Activated T-cell treated with anti-CD3 and anti-CD28 coated beads for 48 hours (primary cell): ENCODE results near the gene KIF26A.

Experiments used
- DNase-seq: peaks from one replicate; pipeline ENCODE4 v3.0.0-alpha.2; 2020; ENCODE audit warnings: low read depth

The KIF26A gene

GRCh38 chr14:104209985-104210816 lies 71.8 kb downstream of the KIF26A start:
- no peak for DNase-seq

- no peak for DNase-seq
These were observed 72.4 kb downstream of the KIF26A start for GRCh38 chr14:104210817-104211195.

DNA sequence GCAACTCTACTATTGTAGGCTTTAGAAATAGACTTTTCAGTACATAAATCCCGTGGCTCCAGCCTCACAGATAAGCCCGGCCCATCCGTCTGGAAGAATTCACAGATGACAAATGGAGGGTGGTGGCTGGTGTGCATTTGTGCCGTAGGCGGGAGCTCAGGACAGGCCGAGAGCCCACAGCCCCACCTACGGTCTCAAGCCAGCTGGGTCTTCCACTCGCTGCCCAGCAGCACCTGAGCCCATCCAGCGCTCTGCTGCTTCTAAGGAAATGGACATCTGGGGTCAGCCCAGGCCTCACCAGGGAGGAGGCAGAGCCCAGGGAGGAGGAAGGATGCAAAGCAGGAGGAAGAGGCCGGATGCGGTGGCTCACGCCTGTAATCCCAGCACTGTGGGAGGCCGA lies 72.8 kb downstream of the KIF26A start:
- DNase-seq = no peak

GRCh38 chr14:104211741-104212140 lies 73.4 kb downstream of the KIF26A start:
- no peak for DNase-seq

GRCh38 chr14:104212206-104213095 lies 74.1 kb downstream of the KIF26A start:
- no peak for DNase-seq

- DNase-seq = no peak
These were observed 75.1 kb downstream of the KIF26A start for GRCh38 chr14:104213301-104214034.

DNA sequence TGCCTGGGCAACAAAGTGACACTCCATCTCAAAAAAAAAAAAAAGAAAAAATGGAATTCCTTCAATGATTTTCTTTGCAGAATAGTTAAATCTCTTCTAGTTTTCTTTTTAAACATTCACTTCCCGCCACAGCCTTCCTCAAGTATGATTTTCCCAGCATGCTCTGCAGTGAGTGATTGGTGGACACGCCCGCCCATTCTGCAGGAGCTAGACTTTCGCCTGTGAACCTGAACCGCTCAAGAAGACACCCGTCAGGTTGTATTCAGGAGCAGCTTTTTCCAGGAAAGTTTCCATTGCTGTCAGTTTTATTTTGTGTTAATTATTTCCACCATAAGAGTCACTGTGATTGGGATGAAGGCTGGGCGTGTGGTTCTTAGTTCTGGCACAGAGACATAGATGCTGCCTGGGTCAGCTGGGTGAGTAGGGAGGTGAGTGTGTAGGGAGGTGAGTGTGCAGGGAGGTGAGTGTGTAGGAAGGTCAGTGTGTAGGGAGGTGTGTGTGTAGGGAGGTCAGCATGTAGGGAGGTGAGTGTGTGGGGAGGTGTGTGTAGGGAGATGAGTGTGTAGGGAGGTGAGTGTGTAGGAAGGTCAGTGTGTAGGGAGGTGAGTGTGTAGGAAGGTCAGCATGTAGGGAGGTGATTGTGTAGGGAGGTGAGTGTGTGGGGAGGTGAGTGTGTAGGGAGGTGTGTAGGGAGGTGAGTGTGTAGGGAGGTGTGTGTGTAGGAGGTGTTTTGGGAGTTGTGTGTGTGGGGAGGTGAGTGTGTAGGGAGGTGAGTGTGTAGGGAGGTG lies 76.2 kb downstream of the KIF26A start:
- no peak for DNase-seq

DNA sequence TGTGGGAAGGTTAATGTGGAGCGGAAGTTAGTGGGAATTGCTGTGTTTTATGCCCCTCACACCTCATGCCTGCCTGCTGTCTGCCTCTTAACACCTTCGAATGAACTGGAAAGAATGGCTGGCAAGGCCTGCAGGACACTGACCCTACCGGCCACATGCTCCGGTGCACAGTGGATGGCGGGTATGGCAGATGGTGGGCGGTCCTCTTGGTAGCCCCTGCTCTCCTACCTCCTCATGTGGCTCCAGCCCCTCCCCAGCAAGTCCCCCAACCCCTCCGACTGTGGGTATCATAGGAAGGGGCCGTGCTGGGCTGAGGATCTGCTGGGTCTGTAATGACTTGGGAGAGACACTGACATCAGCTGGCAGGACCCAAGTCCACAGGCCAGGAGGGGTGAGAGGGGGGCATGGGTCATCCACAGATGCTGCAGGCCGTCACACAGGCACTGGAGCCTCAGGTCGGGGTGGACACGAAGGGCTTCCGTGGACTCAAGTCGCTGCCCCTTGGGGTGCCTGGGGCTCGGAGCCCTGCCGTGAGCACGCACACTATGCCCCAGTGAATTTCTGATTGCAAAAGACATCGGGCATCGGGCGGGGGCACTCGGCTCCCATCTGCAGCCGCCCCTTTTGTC lies 77.4 kb downstream of the KIF26A start:
- DNase-seq = no peak

DNA sequence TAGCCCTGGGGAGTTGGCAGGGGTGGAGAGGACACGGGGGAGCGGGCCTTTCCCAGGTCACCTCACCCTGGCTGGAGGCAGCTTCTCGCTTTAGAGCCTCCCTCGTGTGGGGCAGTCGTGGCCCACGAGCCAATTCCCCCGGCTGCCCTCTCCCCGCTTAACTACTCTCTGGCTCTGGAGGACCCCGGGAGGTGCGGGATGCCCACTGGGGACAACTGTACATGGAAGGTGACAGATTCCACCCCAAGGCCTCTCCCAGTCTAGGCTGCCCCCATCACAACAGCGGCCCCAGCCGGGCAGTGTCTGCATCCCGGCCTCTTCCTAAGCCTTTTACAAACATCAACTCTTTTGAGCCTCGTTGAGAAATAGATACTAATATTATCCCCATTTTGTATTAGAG lies 78.1 kb downstream of the KIF26A start:
- DNase-seq = no peak

DNA sequence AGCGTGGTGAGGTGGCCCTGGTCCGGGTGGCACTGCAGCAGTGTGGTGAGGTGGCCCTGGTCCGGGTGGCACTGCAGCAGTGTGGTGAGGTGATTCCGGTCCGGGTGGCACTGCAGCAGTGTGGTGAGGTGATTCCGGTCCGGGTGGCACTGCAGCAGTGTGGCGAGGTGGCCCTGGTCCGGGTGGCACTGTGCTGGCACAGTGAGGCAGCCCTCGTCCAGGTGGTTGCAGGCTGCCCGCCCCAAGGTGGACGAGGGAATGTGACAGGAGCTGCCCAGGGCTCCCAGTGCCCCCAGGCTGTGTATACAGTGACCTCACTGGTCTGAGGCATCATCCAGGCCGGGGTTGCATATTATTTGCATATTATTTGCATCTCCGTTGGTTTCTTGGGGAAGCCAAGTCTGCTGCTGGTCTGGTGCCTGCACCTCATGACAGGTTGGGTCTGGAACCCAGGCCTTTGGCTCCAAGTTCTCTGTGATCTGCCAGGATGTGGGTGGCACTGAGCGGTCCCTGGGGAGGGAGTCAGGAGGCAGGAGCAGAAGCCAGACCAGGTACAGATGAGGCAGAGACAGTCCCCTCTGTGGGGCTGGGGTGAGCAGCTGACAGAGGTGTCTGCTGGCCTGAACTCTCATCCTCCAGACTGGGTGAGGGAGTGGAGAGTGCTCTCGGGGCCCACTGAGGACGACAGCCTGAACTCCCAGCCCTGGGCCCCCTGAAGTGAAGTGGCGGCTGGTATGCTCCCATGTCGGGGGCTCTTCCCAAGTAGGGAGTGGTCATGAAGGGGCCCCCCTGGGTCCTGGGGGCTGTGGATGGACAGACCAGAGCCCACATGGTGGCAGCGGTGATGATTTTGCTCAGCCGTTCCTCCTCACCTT lies 79.3 kb downstream of the KIF26A start:
- DNase-seq = no peak

GRCh38 chr14:104218361-104219180 lies 80.2 kb downstream of the KIF26A start:
- DNase-seq = no peak

DNA sequence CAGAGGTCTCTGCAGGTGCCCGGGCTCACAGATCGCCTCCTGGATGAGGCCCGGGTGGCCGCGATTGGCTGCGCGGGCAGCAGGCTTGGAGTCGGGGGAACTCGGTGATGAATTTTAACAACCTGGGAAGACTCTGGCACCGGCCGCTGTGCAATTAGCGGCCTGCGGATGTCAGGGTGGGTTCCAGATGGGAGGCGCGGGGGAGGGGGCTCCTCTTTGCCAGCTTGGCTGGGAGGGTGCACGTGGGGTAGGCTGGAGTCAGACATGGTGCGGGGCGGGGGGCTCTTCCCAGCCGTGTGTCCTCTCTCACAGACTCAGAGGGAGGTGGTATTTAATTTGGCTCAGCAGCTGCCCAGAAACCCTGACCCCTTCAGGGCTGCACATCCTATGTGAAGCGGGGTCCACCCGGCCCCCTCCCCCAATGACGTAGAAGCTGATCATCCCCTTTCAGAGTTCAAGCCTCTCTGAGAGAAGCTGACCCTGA lies 81.4 kb downstream of the KIF26A start:
- no peak for DNase-seq

- DNase-seq = no peak
These were observed 82.1 kb downstream of the KIF26A start for GRCh38 chr14:104220215-104221070.

- DNase-seq = no peak
These were observed 82.8 kb downstream of the KIF26A start for GRCh38 chr14:104221071-104221625.

- no peak for DNase-seq
These were observed 83.4 kb downstream of the KIF26A start for GRCh38 chr14:104221636-104222369.

GRCh38 chr14:104222396-104223036 lies 84.1 kb downstream of the KIF26A start:
- DNase-seq = no peak
